Prostate gland (tissue), 2 donors: Measurements from ENCODE around the gene PHTF2.

Source experiments
- POLR2A ChIP-seq: fragments of 450-650 bp; IDR thresholded peaks from one replicate; pipeline ENCODE4 v1.6.1; 2016; ENCODE audit warnings: antibody characterized with exemption, mild to moderate bottlenecking
- TF ChIP-seq, protein P1 (sequence below), 4 experiments: fragments of 200-600 bp in 2 of 4; fragments of 450-650 bp in 2 of 4; sonication (generic) in 2 of 4; IDR thresholded peaks; 1 replicate in 3 of 4; 2 replicates in 1 of 4; pipeline ENCODE4 v1.5.1; 2016 to 2019; ENCODE audit warnings: antibody characterized with exemption in 4 of 4, mild to moderate bottlenecking in 2 of 4, moderate library complexity in 2 of 4

- no peak for TF ChIP-seq POLR2A
- TF ChIP-seq, protein P1, sequence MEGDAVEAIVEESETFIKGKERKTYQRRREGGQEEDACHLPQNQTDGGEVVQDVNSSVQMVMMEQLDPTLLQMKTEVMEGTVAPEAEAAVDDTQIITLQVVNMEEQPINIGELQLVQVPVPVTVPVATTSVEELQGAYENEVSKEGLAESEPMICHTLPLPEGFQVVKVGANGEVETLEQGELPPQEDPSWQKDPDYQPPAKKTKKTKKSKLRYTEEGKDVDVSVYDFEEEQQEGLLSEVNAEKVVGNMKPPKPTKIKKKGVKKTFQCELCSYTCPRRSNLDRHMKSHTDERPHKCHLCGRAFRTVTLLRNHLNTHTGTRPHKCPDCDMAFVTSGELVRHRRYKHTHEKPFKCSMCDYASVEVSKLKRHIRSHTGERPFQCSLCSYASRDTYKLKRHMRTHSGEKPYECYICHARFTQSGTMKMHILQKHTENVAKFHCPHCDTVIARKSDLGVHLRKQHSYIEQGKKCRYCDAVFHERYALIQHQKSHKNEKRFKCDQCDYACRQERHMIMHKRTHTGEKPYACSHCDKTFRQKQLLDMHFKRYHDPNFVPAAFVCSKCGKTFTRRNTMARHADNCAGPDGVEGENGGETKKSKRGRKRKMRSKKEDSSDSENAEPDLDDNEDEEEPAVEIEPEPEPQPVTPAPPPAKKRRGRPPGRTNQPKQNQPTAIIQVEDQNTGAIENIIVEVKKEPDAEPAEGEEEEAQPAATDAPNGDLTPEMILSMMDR (IDR thresholded peaks at IDR 0.05), result no peak
Measured at GRCh38 chr7:77991656-77992055, 193.1 kb downstream of the PHTF2 start.
